Measurements from ENCODE around the gene CSNK1A1L.

- TF ChIP-seq, protein P1, sequence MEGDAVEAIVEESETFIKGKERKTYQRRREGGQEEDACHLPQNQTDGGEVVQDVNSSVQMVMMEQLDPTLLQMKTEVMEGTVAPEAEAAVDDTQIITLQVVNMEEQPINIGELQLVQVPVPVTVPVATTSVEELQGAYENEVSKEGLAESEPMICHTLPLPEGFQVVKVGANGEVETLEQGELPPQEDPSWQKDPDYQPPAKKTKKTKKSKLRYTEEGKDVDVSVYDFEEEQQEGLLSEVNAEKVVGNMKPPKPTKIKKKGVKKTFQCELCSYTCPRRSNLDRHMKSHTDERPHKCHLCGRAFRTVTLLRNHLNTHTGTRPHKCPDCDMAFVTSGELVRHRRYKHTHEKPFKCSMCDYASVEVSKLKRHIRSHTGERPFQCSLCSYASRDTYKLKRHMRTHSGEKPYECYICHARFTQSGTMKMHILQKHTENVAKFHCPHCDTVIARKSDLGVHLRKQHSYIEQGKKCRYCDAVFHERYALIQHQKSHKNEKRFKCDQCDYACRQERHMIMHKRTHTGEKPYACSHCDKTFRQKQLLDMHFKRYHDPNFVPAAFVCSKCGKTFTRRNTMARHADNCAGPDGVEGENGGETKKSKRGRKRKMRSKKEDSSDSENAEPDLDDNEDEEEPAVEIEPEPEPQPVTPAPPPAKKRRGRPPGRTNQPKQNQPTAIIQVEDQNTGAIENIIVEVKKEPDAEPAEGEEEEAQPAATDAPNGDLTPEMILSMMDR (IDR thresholded peaks at IDR 0.05): no peak
- TF ChIP-seq POLR2A (IDR thresholded peaks at IDR 0.05) (no peak), POLR2AphosphoS5 (IDR thresholded peaks at IDR 0.05) (no peak), EP300 (IDR thresholded peaks at IDR 0.05) (no peak)
Observed at GRCh38 chr13:37143911-37144310, 38.4 kb upstream of the CSNK1A1L start.
